GM18505 (cell line): ENCODE results near the gene HYAL4.
"Not testable (repeated sequence)": the region's sequence is repeated elsewhere in the genome, so short reads cannot be mapped to it uniquely, and the experiment has no call there.

ENCODE experiments used
- ATAC-seq: cut with Tn5 transposase; IDR thresholded peaks from one replicate; pipeline ENCODE4 v1.9.1; 2021; ENCODE audit not compliant: unreplicated experiment
- POLR2A ChIP-seq: IDR thresholded peaks from 4 replicates; pipeline ENCODE4 v1.6.1; 2011; ENCODE audit warnings: borderline replicate concordance; ENCODE audit not compliant: insufficient read depth, insufficient read length; ENCODE audit errors: extremely low read depth

The HYAL4 gene

GRCh38 chr7:123844712-123845219 is at the start of gene HYAL4:
Gene HYAL4 (plus strand): TSS chr7:123845169. CDS start chr7:123868274, 23,105 bp downstream.
- no peak for ATAC-seq
- TF ChIP-seq POLR2A: no peak

GRCh38 chr7:123795917-123796316 is 49.1 kb upstream of the HYAL4 start:
- no peak for ATAC-seq
- TF ChIP-seq POLR2A: no peak

- ATAC-seq: no peak
- TF ChIP-seq POLR2A: no peak
Measured at GRCh38 chr7:123796568-123796967, 48.4 kb upstream of the HYAL4 start.

- TF ChIP-seq POLR2A: no peak
- no peak for ATAC-seq
Measured at GRCh38 chr7:123797673-123798531, 47.1 kb upstream of the HYAL4 start.

GRCh38 chr7:123798532-123799188 is 46.3 kb upstream of the HYAL4 start:
- no peak for TF ChIP-seq POLR2A
- no peak for ATAC-seq

- ATAC-seq: no peak
- TF ChIP-seq POLR2A: no peak
Measured at GRCh38 chr7:123802249-123802648, 42.7 kb upstream of the HYAL4 start.

GRCh38 chr7:123805287-123805686 is 39.7 kb upstream of the HYAL4 start:
- no peak for ATAC-seq
- TF ChIP-seq POLR2A: no peak

- ATAC-seq: no peak
- TF ChIP-seq POLR2A: no peak
Measured at GRCh38 chr7:123809471-123809870, 35.5 kb upstream of the HYAL4 start.

GRCh38 chr7:123811056-123811455 is 33.9 kb upstream of the HYAL4 start:
- TF ChIP-seq POLR2A: no peak
- ATAC-seq: no peak

GRCh38 chr7:123816916-123817315 is 28.1 kb upstream of the HYAL4 start:
- ATAC-seq: no peak
- TF ChIP-seq POLR2A: no peak

GRCh38 chr7:123819001-123819400 is 26.0 kb upstream of the HYAL4 start:
- no peak for TF ChIP-seq POLR2A

GRCh38 chr7:123819795-123820194 is 25.2 kb upstream of the HYAL4 start:
- not testable (repeated sequence) for ATAC-seq

More at GRCh38 chr7:123819001-123819400, 26.0 kb upstream of the HYAL4 start:
- no peak for ATAC-seq

- no peak for ATAC-seq
- no peak for TF ChIP-seq POLR2A
Measured at GRCh38 chr7:123820864-123821263, 24.1 kb upstream of the HYAL4 start.

- no peak for TF ChIP-seq POLR2A
- ATAC-seq: no peak
Measured at GRCh38 chr7:123821320-123821719, 23.6 kb upstream of the HYAL4 start.
